Measurements from ENCODE around the gene PROX1.

The PROX1 gene

DNA sequence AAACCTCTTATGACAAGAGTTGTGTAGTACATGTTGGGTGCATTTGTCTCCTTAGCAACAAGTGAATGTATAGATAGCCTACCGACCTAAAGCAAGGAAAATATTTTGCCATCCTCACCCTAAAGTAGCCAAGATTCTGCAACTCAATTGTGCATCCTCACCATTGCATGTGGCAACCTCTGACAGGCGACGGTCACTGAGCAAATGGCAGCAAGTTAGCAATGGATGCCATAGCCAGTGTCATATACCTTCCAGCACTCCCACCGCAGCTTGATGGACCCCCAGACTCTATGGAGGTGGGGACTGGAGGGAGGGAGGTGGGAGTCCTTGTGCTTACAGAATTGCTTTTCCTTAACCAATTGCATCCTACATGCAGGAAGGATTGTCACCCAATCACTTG is 17.0 kb downstream of the PROX1 start:
- peaks cover 12% of the 10 kb centered on the region for H3K4me1 ChIP-seq (ENCODE audit: control insufficient read depth, insufficient read depth, low read length)
- no peaks in the 10 kb centered on the region for H3K36me3 ChIP-seq (ENCODE audit: control insufficient read depth, insufficient read depth, low read length)
- H3K9me3 ChIP-seq (ENCODE audit: control insufficient read depth, insufficient read depth, low read length), result no peaks in the 10 kb centered on the region
- no peak overlapping the region for H3K4me3 ChIP-seq (ENCODE audit: low read depth, low read length)
- no peaks in the 10 kb centered on the region for H3K27me3 ChIP-seq (ENCODE audit: control insufficient read depth, insufficient read depth, low read length)
- H3K9ac ChIP-seq (ENCODE audit: low read depth, low read length), result no peak overlapping the region

- Histone ChIP-seq H3K4me1 (ENCODE audit: control insufficient read depth, insufficient read depth, low read length) (peaks cover 12% of the 10 kb centered on the region), H3K9ac (ENCODE audit: low read depth, low read length) (no peak overlapping the region), H3K4me3 (ENCODE audit: low read depth, low read length) (no peak overlapping the region), H3K9me3 (ENCODE audit: control insufficient read depth, insufficient read depth, low read length) (no peaks in the 10 kb centered on the region), H3K27me3 (ENCODE audit: control insufficient read depth, insufficient read depth, low read length) (no peaks in the 10 kb centered on the region), H3K36me3 (ENCODE audit: control insufficient read depth, insufficient read depth, low read length) (no peaks in the 10 kb centered on the region)
These were observed 17.9 kb downstream of the PROX1 start for GRCh38 chr1:214005708-214006107.

GRCh38 chr1:214006845-214007244 is 19.1 kb downstream of the PROX1 start:
- no peaks in the 10 kb centered on the region for H3K27me3 ChIP-seq (ENCODE audit: control insufficient read depth, insufficient read depth, low read length)
- H3K9me3 ChIP-seq (ENCODE audit: control insufficient read depth, insufficient read depth, low read length), result no peaks in the 10 kb centered on the region
- H3K4me1 ChIP-seq (ENCODE audit: control insufficient read depth, insufficient read depth, low read length), result peaks cover 3% of the 10 kb centered on the region
- H3K36me3 ChIP-seq (ENCODE audit: control insufficient read depth, insufficient read depth, low read length), result no peaks in the 10 kb centered on the region
- H3K4me3 ChIP-seq (ENCODE audit: low read depth, low read length), result no peak overlapping the region
- H3K9ac ChIP-seq (ENCODE audit: low read depth, low read length), result no peak overlapping the region

- Histone ChIP-seq H3K36me3 (ENCODE audit: control insufficient read depth, insufficient read depth, low read length) (no peaks in the 10 kb centered on the region), H3K4me1 (ENCODE audit: control insufficient read depth, insufficient read depth, low read length) (no peaks in the 10 kb centered on the region), H3K4me3 (ENCODE audit: low read depth, low read length) (no peak overlapping the region), H3K9ac (ENCODE audit: low read depth, low read length) (no peak overlapping the region), H3K9me3 (ENCODE audit: control insufficient read depth, insufficient read depth, low read length) (no peaks in the 10 kb centered on the region), H3K27me3 (ENCODE audit: control insufficient read depth, insufficient read depth, low read length) (no peaks in the 10 kb centered on the region)
These were observed 20.6 kb downstream of the PROX1 start for GRCh38 chr1:214008347-214008746.

DNA sequence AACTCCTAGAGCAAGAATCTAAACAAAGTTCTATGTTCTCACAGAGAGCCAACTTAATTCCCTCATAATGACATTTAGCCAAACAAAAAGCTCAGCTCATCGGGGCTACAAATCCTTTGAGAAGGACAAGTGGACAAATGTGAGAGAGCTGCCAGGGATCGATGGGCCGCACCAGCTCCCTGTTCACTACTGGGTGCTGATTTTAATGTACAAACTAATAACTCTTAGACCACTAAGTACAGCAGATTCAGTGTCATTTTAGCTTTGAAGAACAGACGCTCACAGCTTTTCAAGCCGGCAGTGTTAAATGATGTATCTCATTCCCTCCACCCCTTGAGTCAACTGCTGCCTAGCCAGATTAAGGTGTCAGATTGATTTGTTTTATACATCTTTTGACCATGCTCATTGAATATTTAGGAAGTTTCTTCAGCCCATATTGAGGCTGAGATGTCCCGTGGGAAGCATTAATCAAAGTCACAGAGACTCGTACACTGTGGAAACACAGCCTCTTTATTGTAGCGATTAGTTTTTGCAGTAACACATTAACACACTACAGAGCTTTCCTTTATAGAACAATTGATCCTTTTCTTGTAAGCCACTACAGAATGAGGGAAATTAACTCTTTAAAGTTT is 21.1 kb downstream of the PROX1 start:
- H3K4me1 ChIP-seq (ENCODE audit: control insufficient read depth, insufficient read depth, low read length), result no peaks in the 10 kb centered on the region
- no peak overlapping the region for H3K9ac ChIP-seq (ENCODE audit: low read depth, low read length)
- no peak overlapping the region for H3K4me3 ChIP-seq (ENCODE audit: low read depth, low read length)
- H3K27me3 ChIP-seq (ENCODE audit: control insufficient read depth, insufficient read depth, low read length), result no peaks in the 10 kb centered on the region
- no peaks in the 10 kb centered on the region for H3K36me3 ChIP-seq (ENCODE audit: control insufficient read depth, insufficient read depth, low read length)
- no peaks in the 10 kb centered on the region for H3K9me3 ChIP-seq (ENCODE audit: control insufficient read depth, insufficient read depth, low read length)

DNA sequence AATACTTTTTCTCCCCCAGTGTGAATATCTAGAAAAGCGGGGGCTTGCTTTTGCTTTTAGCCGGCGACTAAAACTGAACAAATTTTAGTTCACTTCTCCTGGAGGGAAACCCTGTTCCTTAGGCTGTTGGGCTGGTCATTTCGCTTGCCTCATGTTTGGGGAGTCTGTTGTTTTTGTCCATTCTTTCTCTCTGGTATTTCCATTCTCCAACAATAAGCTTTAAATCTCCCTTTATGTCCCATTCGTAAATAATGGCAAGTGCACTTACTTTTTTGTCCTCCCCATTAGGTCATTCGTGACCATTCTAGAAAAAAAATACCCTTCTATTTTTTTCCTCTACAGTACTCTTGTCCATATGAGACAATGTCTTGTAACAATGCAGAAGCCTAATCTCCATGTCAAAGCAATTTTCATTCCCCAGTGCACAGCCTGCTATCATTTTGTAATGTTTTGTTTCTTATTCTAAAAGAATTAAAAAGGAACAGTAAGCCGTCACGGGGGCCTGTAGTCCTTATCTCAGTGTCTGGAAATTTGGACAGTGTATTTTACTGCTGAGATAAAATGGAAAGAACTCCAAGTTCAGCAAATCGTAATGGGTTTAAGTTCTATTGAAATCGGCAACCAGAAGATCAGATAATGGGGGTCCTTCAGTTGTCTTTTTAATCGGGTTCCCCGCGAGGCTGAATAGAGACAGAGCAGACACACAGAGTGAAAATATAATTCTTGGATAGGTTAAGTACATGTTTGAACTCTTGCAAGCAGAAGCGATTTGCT is 21.8 kb downstream of the PROX1 start:
- H3K27me3 ChIP-seq (ENCODE audit: control insufficient read depth, insufficient read depth, low read length), result no peaks in the 10 kb centered on the region
- no peak overlapping the region for H3K4me3 ChIP-seq (ENCODE audit: low read depth, low read length)
- H3K4me1 ChIP-seq (ENCODE audit: control insufficient read depth, insufficient read depth, low read length), result no peaks in the 10 kb centered on the region
- H3K9ac ChIP-seq (ENCODE audit: low read depth, low read length), result no peak overlapping the region
- no peaks in the 10 kb centered on the region for H3K36me3 ChIP-seq (ENCODE audit: control insufficient read depth, insufficient read depth, low read length)
- no peaks in the 10 kb centered on the region for H3K9me3 ChIP-seq (ENCODE audit: control insufficient read depth, insufficient read depth, low read length)

- H3K9me3 ChIP-seq (ENCODE audit: control insufficient read depth, insufficient read depth, low read length), result no peaks in the 10 kb centered on the region
- no peaks in the 10 kb centered on the region for H3K36me3 ChIP-seq (ENCODE audit: control insufficient read depth, insufficient read depth, low read length)
- H3K27me3 ChIP-seq (ENCODE audit: control insufficient read depth, insufficient read depth, low read length), result no peaks in the 10 kb centered on the region
- H3K9ac ChIP-seq (ENCODE audit: low read depth, low read length), result no peak overlapping the region
- H3K4me1 ChIP-seq (ENCODE audit: control insufficient read depth, insufficient read depth, low read length), result no peaks in the 10 kb centered on the region
- no peak overlapping the region for H3K4me3 ChIP-seq (ENCODE audit: low read depth, low read length)
These were observed 22.4 kb downstream of the PROX1 start for GRCh38 chr1:214010197-214010573.

- Histone ChIP-seq H3K4me3 (ENCODE audit: low read depth, low read length) (no peak overlapping the region), H3K4me1 (ENCODE audit: control insufficient read depth, insufficient read depth, low read length) (peaks cover under 1% of the 10 kb centered on the region), H3K27me3 (ENCODE audit: control insufficient read depth, insufficient read depth, low read length) (no peaks in the 10 kb centered on the region), H3K9me3 (ENCODE audit: control insufficient read depth, insufficient read depth, low read length) (no peaks in the 10 kb centered on the region), H3K36me3 (ENCODE audit: control insufficient read depth, insufficient read depth, low read length) (no peaks in the 10 kb centered on the region), H3K9ac (ENCODE audit: low read depth, low read length) (no peak overlapping the region)
These were observed 22.9 kb downstream of the PROX1 start for GRCh38 chr1:214010717-214011116.

DNA sequence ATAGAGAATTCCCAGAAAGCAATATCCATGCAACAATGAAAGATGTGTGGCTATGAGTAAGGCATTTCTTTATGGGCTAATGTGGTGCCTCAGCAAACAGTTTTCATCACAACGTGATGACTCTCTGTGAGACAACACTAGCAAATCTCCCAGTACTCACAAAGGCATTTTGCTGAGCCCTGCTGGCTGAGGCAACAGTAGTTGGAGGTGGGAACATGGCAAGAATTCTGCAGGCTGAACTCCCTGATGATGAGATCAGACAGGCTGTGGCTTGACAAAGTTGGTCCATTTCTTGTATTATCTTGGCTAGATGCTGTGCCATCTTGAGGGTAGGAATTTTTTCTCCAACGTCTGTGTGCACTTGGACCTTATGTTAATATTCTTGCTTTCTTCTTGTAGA is 24.6 kb downstream of the PROX1 start:
- Histone ChIP-seq H3K4me1 (ENCODE audit: control insufficient read depth, insufficient read depth, low read length) (peaks cover 14% of the 10 kb centered on the region), H3K9ac (ENCODE audit: low read depth, low read length) (no peak overlapping the region), H3K36me3 (ENCODE audit: control insufficient read depth, insufficient read depth, low read length) (no peaks in the 10 kb centered on the region), H3K27me3 (ENCODE audit: control insufficient read depth, insufficient read depth, low read length) (no peaks in the 10 kb centered on the region), H3K9me3 (ENCODE audit: control insufficient read depth, insufficient read depth, low read length) (no peaks in the 10 kb centered on the region), H3K4me3 (ENCODE audit: low read depth, low read length) (no peak overlapping the region)

DNA sequence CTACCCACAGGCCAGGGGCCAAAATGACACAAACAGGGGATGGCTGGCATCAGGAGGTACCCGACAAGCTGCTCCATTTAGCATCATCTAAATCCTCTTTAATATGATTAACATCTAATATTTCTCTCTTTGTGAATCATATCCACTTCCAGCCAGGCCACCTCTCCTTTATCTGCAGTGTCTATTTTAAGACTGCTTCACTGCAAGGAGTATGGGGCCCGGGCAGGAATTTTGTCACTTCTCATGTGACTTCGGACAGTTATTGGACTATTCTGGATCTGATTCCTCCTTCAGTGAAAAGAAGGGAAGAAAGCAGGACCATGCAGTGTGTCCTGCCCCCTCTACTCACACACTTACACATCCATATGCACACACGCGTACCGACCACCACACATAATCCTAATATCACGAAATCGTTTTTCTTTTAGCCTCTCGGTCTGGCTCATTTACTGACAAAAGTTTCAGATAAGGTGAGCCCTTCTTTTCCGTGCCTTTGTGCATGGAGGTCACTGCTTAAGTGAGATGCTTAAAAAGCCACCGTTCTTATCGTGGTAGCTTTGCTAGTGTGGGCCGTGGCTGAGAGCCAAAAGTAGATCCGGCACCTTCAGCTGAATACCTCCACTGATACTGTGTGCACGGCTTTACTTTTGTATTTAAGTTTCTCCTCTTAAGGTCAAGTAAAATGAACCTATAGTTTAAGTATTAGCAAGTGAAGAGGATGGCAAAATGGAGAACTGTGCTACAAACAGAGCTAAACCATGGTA is 26.0 kb downstream of the PROX1 start:
- H3K36me3 ChIP-seq (ENCODE audit: control insufficient read depth, insufficient read depth, low read length), result no peaks in the 10 kb centered on the region
- no peaks in the 10 kb centered on the region for H3K9me3 ChIP-seq (ENCODE audit: control insufficient read depth, insufficient read depth, low read length)
- H3K4me3 ChIP-seq (ENCODE audit: low read depth, low read length), result no peak overlapping the region
- no peaks in the 10 kb centered on the region for H3K27me3 ChIP-seq (ENCODE audit: control insufficient read depth, insufficient read depth, low read length)
- no peak overlapping the region for H3K9ac ChIP-seq (ENCODE audit: low read depth, low read length)
- H3K4me1 ChIP-seq (ENCODE audit: control insufficient read depth, insufficient read depth, low read length), result peaks cover 14% of the 10 kb centered on the region

GRCh38 chr1:214014730-214015129 is 27.0 kb downstream of the PROX1 start:
- no peak overlapping the region for H3K4me3 ChIP-seq (ENCODE audit: low read depth, low read length)
- H3K9ac ChIP-seq (ENCODE audit: low read depth, low read length), result no peak overlapping the region
- H3K4me1 ChIP-seq (ENCODE audit: control insufficient read depth, insufficient read depth, low read length), result peaks cover 14% of the 10 kb centered on the region
- no peaks in the 10 kb centered on the region for H3K9me3 ChIP-seq (ENCODE audit: control insufficient read depth, insufficient read depth, low read length)
- H3K36me3 ChIP-seq (ENCODE audit: control insufficient read depth, insufficient read depth, low read length), result no peaks in the 10 kb centered on the region
- H3K27me3 ChIP-seq (ENCODE audit: control insufficient read depth, insufficient read depth, low read length), result no peaks in the 10 kb centered on the region

Data from iPS-15b (cell line).